ENCODE results near the gene ARMC2.

DNA sequence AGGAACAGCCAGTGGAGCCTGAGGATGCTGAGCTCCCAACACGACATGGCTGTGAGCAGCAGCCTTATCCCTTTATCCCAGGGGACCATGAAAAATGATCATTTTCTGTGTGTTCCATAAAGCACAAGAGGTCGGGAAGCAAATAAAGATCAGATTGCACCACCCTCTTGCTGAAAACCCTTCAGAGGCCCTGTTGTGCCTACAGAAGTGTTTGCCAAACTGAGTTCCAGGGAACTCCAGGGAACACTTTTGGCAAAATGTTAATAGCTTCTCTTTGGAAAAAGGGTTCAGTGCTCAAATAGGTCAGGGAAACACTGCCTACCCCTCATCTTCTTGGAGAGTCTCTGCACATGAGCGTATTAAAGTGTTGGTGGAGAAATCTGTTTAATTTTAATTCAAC, 24.4 kb downstream of the ARMC2 start:
- TF ChIP-seq, protein P1, sequence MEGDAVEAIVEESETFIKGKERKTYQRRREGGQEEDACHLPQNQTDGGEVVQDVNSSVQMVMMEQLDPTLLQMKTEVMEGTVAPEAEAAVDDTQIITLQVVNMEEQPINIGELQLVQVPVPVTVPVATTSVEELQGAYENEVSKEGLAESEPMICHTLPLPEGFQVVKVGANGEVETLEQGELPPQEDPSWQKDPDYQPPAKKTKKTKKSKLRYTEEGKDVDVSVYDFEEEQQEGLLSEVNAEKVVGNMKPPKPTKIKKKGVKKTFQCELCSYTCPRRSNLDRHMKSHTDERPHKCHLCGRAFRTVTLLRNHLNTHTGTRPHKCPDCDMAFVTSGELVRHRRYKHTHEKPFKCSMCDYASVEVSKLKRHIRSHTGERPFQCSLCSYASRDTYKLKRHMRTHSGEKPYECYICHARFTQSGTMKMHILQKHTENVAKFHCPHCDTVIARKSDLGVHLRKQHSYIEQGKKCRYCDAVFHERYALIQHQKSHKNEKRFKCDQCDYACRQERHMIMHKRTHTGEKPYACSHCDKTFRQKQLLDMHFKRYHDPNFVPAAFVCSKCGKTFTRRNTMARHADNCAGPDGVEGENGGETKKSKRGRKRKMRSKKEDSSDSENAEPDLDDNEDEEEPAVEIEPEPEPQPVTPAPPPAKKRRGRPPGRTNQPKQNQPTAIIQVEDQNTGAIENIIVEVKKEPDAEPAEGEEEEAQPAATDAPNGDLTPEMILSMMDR (IDR thresholded peaks at IDR 0.05) = no peak
- no peak for TF ChIP-seq EP300 (IDR thresholded peaks at IDR 0.05)
- no peak for TF ChIP-seq POLR2A (IDR thresholded peaks at IDR 0.05)
